Gastroesophageal sphincter (tissue), 4 donors: Measurements from ENCODE around the gene KCNIP4. TPM values are rescaled to one million over a fixed set of nuclear protein-coding genes. Genes with fewer than 3 reads are reported as not detected.

Experiments
- ATAC-seq: fragments of 150-250 bp; one replicate; pipeline ENCODE4 v1.9.1; 2016; ENCODE audit warnings: mild to moderate bottlenecking, moderate library complexity
- H3K27ac ChIP-seq, 4 donors: fragments of 200-600 bp; sonication (generic) in 3 of 4; 1 replicate in 3 of 4; 2 replicates in 1 of 4; pipeline ENCODE4 v1.5.1; 2016 to 2019
- H3K27me3 ChIP-seq: fragments of 200-600 bp; sonication (generic); one replicate; pipeline ENCODE4 v1.5.1; 2019
- H3K36me3 ChIP-seq, 2 donors: fragments of 200-600 bp; sonication (generic); one replicate each; pipeline ENCODE4 v1.5.1; 2019; ENCODE audit warnings: control low read depth in 1 of 2
- H3K4me1 ChIP-seq, 3 donors: fragments of 200-600 bp; sonication (generic); 1 replicate in 2 of 3; 2 replicates in 1 of 3; pipeline ENCODE4 v1.5.1; 2016 to 2019; ENCODE audit warnings: control low read depth in 2 of 3
- H3K4me3 ChIP-seq, 2 donors: fragments of 200-600 bp; sonication (generic); one replicate each; pipeline ENCODE4 v1.5.1; 2019; ENCODE audit warnings: mild to moderate bottlenecking in 1 of 2, moderate library complexity in 1 of 2
- H3K9me3 ChIP-seq, 3 donors: fragments of 200-600 bp; sonication (generic); one replicate each; pipeline ENCODE4 v1.5.1; 2017 to 2019; ENCODE audit warnings: control low read depth in 2 of 3
- CTCF ChIP-seq, 4 experiments: fragments of 200-600 bp in 2 of 4; fragments of 450-650 bp in 2 of 4; sonication (generic) in 1 of 4; IDR thresholded peaks; one replicate each; pipeline ENCODE4 v1.5.1; 2017 to 2019; ENCODE audit warnings: antibody characterized with exemption in 4 of 4, mild to moderate bottlenecking in 2 of 4, moderate library complexity in 2 of 4
- EP300 ChIP-seq: sonication (generic); formaldehyde crosslinking; IDR thresholded peaks from one replicate; pipeline ENCODE4 v1.6.1; 2017; ENCODE audit warnings: antibody characterized with exemption, mild to moderate bottlenecking
- POLR2A ChIP-seq, 2 donors: fragments of 450-650 bp; IDR thresholded peaks; one replicate each; pipeline ENCODE4 v1.6.1; 2017; ENCODE audit warnings: antibody characterized with exemption in 2 of 2, mild to moderate bottlenecking in 2 of 2, moderate library complexity in 1 of 2
- POLR2AphosphoS5 ChIP-seq: sonication (generic); formaldehyde crosslinking; IDR thresholded peaks from one replicate; pipeline ENCODE4 v1.6.1; 2017; ENCODE audit warnings: antibody characterized with exemption
- WGBS, 2 donors: methylation state at CpG; one replicate each; pipeline ENCODE4 v1.1.5; 2018; ENCODE audit warnings: low coverage in 1 of 2; 5-methylcytosine and 5-hydroxymethylcytosine counted together
- total RNA-seq, 4 donors: library from RNA; depleted of rRNA; stranded (reverse); fragments of >200 nt; gene quantifications; one replicate each; pipeline ENCODE4 v1.1.0, GENCODE V29; 2016

Gene KCNIP4
- total RNA-seq, 4 donors from 2014 or later = 0.23 to 0.59 (median 0.54) TPM; not detected in 1

- Histone ChIP-seq H3K27ac (no peak overlapping the region), H3K27me3 (no peaks in the 10 kb centered on the region), H3K4me1 (no peaks in the 10 kb centered on the region), H3K4me3 (no peak overlapping the region), H3K9me3 (no peaks in the 10 kb centered on the region), H3K36me3 (no peaks in the 10 kb centered on the region)
- no peak for TF ChIP-seq POLR2A (IDR thresholded peaks at IDR 0.05)
- TF ChIP-seq POLR2AphosphoS5 = no peak
- TF ChIP-seq CTCF (IDR thresholded peaks at IDR 0.05) = no peak
- no peak for TF ChIP-seq EP300
- 52 to 58% methylated on average over 6 to 7 of the region's 7 CpGs for WGBS, 2 donors
- no peak for ATAC-seq
These were observed 830.9 kb downstream of the KCNIP4 start for GRCh38 chr4:21117541-21118180.

GRCh38 chr4:21113496-21114223 lies 834.9 kb downstream of the KCNIP4 start:
- H3K27me3 ChIP-seq = no peaks in the 10 kb centered on the region
- ATAC-seq = no peak
- peaks cover 0 to 6% (median 0%) of the 10 kb centered on the region in 3 donors for H3K9me3 ChIP-seq
- H3K27ac ChIP-seq = no peak overlapping the region
- TF ChIP-seq POLR2A (IDR thresholded peaks at IDR 0.05) (no peak), EP300 (no peak), POLR2AphosphoS5 (no peak), CTCF (IDR thresholded peaks at IDR 0.05) (no peak)
- WGBS, 2 donors = 33 to 39% methylated on average over 3 of the region's 3 CpGs
- no peaks in the 10 kb centered on the region for H3K4me1 ChIP-seq
- H3K4me3 ChIP-seq = no peak overlapping the region
- no peaks in the 10 kb centered on the region for H3K36me3 ChIP-seq

GRCh38 chr4:21102667-21103066 lies 845.9 kb downstream of the KCNIP4 start:
- Histone ChIP-seq H3K27ac (no peak overlapping the region), H3K9me3 (no peaks in the 10 kb centered on the region), H3K27me3 (no peaks in the 10 kb centered on the region), H3K4me1 (no peaks in the 10 kb centered on the region), H3K36me3 (no peaks in the 10 kb centered on the region), H3K4me3 (no peak overlapping the region)
- no peak for TF ChIP-seq POLR2A (IDR thresholded peaks at IDR 0.05)
- TF ChIP-seq CTCF (IDR thresholded peaks at IDR 0.05) = no peak
- no peak for TF ChIP-seq POLR2AphosphoS5
- TF ChIP-seq EP300 = no peak
- ATAC-seq = no peak

- no peaks in the 10 kb centered on the region for H3K36me3 ChIP-seq
- TF ChIP-seq POLR2A (IDR thresholded peaks at IDR 0.05) (no peak), EP300 (no peak), POLR2AphosphoS5 (no peak), CTCF (IDR thresholded peaks at IDR 0.05) (no peak)
- H3K27ac ChIP-seq = no peak overlapping the region
- no peak for ATAC-seq
- H3K4me1 ChIP-seq = no peaks in the 10 kb centered on the region
- no peaks in the 10 kb centered on the region for H3K27me3 ChIP-seq
- H3K9me3 ChIP-seq = no peaks in the 10 kb centered on the region
- H3K4me3 ChIP-seq = no peak overlapping the region
- 92 to 93% methylated on average over 1 of the region's 1 CpG for WGBS, 2 donors
These were observed 850.7 kb downstream of the KCNIP4 start for GRCh38 chr4:21097865-21098264.

GRCh38 chr4:21097026-21097425 lies 851.5 kb downstream of the KCNIP4 start:
- 0 to 31% methylated on average over 1 of the region's 1 CpG for WGBS, 2 donors
- Histone ChIP-seq H3K27me3 (no peaks in the 10 kb centered on the region), H3K27ac (no peak overlapping the region), H3K4me3 (no peak overlapping the region), H3K36me3 (no peaks in the 10 kb centered on the region), H3K4me1 (no peaks in the 10 kb centered on the region), H3K9me3 (no peaks in the 10 kb centered on the region)
- TF ChIP-seq POLR2AphosphoS5 = no peak
- no peak for TF ChIP-seq CTCF (IDR thresholded peaks at IDR 0.05)
- TF ChIP-seq POLR2A (IDR thresholded peaks at IDR 0.05) = no peak
- TF ChIP-seq EP300 = no peak
- ATAC-seq = no peak
